ENCODE data around the gene NETO1.

NETO1 gene, protein sequence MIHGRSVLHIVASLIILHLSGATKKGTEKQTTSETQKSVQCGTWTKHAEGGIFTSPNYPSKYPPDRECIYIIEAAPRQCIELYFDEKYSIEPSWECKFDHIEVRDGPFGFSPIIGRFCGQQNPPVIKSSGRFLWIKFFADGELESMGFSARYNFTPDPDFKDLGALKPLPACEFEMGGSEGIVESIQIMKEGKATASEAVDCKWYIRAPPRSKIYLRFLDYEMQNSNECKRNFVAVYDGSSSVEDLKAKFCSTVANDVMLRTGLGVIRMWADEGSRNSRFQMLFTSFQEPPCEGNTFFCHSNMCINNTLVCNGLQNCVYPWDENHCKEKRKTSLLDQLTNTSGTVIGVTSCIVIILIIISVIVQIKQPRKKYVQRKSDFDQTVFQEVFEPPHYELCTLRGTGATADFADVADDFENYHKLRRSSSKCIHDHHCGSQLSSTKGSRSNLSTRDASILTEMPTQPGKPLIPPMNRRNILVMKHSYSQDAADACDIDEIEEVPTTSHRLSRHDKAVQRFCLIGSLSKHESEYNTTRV

DNA sequence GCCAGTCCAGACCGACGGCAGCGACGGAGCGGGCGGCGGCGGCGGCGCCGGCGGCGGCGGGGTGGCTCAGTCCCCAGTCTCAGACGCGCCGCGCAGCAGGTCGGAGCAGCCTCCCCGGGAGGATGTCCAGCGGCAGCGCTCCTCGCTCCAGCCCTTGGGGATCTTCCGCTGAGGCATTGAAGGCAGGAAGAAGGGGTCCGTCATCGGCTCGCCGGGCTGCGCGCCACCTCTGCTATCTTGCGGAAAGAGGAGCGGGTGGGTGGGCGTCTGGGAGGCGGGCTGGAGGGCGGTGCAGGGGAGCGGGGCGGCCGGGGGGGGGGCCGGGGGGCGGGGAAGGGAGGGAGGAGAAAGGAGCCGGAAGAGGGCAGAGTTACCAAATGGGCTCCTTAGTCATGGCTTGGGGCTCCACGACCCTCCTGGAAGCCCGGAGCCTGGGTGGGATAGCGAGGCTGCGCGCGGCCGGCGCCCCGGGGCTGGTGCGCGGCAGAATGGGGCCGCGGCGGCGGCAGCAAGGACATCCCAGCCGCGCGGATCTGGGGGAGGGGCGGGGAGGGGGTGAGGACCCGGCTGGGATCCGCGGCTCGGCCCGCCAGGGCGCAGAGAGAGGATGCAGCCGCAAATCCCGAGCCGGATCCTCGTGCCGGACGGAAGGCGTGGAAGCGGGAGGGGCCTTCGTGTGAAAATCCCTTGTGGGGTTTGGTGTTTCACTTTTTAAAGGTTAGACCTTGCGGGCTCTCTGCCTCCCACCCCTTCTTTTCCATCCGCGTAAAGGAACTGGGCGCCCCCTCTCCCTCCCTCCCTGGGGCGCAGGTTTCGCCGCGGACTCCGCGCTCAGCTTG lies at the start of gene NETO1:
TSS of gene NETO1 (minus strand) at position 242 of the 839 bp plus-strand sequence. CDS start 696 bp downstream, outside the sequence.
- no peak for DNase-seq

DNA sequence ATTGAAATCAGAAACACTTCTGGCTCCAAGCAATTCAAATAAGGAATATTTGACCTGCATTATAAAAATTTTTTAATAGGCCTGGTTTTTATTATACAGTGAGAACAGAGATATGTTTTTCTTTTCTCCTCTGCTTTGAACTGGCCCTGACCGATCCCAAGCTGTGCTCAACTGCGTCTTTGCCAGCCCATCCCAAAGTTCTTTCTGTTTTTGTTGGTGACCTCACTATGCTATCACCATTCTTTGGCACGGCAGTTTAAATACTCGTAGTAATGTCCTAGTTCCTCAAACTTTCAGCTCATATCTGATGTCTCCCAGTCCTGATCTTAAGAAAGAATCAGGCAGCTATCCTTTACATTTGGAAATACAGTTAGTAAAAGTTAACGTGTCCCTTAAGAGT lies 42.3 kb upstream of the NETO1 start:
- DNase-seq, result no peak

DNA sequence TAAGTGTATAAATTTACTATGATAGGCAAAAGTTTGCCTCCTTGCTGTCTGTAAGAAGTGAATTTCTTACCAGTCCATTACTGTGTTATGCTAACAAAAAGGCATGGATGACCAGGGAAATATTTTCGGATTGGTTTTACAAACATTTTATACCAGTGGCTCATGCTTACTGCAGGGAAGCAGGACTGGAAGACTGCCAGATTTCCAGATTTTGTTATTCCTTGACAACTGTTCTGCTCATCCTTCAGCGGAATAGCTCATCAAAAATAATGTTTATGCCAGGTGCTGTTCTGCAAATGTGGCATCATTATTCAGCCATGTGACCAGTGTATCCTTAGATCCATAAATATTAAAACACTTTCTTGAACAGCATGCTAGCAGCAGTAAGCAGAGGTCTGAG lies 40.4 kb upstream of the NETO1 start:
- DNase-seq, result no peak

DNA sequence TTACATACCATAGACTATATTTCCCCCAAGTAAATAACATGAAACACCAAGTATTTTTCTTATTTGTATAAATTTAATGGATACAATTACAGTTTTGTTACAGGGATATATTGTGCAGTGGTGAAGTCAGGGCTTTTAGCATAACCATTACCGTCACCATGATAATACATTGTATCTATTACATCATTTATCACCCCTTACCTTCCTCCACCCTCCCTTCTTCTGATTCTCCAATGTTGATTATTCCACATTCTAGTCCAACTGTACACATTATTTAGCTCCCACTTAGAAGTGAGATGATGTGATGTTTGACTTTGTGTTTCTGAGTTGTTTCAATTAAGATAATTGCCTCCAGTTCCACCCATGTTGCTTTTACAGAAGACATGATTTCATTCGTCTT lies 35.2 kb upstream of the NETO1 start:
- DNase-seq, result no peak

DNA sequence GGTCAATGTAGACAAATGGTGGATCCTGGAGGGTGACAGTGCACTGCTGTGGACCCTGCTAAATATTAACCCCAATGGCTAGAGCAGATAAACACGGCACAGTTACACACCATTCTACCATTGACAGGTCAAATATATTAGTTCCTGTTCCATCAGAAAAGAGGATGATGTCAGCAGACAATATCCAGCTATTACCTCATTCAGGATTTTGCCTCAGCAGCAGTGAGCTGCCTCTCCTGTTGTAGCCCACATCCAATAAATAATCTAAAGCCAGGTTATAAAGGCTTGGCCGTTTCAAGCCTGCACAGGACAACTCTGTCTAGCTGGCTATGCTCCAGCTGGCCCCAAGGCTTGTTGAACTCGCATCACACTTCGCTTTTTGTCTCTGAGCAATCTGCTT lies 31.6 kb upstream of the NETO1 start:
- DNase-seq, result no peak

DNA sequence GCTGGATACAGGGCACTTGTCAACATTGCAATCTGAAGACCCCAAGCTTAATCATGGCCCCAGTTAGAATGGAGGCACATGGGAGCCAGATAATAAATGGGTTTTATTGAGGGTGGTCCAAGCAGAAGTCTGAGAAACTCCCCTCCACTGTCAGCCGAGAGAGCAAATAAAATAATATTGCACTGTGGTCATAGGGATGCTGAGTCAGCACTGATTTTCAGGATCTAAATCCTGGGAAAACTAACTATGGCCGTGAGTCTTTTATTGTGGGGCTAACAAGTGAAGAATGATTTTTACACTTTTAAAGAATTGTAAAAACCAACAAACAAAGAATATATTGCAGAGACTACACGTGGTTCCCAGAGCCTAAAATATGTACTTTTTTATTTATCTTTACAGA lies 31.1 kb upstream of the NETO1 start:
- DNase-seq, result no peak

DNA sequence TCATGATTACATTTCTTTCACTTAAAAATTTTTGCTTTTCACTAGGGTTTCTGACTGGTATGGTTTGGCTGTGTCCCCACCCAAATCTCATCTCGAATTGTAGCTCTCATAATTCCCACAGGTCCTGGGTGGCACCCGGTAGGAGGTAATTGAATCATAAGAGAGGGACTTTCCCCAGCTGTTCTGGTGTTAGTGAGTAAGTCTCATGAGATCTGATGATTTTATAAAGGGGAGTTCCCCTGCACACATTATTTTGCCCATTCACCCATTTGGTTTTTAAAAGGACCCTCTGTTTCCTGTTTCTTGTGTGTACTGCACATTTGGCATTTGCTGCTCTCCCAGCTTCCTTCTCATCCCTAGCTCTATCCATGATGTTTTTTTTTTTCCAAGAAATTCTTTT lies 27.8 kb upstream of the NETO1 start:
- no peak for DNase-seq

DNA sequence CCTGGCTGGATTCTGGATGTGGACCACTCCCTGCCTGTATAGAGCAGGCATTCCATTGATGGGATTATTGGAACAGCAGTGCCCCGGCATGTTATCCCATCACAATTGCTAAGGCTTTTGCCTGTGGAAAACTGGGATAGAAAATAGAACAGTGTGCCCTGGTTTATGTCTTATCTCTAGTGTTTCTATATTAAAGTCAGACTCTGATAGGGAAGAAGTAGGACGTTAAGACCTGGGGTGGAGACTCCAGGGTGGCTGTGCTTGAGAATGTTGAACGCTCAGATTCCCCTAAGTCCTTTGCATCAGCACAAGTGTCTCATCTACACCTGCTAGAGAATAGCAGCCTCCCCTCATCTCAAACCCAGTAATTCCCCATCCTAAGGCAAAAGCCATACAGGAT lies 10.8 kb upstream of the NETO1 start:
- no peak for DNase-seq

DNA sequence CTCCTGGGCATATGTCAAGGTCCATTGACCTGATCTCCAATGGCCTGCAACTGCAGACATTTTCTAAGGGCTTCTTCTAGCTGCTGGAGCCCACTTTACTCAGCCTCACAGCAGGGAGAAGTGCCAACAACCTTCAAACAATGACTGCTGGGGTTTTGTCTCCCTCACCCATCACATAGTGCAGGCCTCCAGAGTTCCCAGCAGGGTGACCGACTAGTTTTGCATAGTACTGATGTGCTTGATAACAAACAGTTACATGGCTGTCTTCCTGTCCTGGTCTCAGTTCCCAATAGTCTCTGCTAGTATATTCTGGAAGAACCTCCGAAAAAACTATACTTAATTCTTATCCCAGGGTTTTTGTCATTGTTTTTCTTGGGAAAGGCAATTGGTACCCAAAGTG lies 10.4 kb upstream of the NETO1 start:
- DNase-seq, result no peak

DNA sequence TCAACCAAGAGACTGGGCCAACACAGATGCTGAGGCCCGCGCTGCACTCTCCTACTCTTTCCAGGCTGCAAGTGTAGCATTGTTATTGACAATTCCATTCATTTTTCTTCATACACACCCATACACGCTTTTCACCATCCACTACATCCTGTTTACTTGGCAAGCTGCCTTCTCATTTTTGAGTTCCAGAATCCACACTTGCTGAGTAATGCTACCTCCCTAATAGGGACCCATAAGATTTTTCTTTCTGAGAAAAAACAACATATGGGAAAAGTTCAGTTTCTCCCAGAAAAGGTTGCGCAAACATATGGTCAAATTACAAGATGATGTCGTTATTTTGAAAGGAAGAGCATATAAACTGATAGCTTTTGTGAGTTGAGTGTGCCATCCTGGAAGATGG lies 3.3 kb upstream of the NETO1 start:
- no peak for DNase-seq

DNA sequence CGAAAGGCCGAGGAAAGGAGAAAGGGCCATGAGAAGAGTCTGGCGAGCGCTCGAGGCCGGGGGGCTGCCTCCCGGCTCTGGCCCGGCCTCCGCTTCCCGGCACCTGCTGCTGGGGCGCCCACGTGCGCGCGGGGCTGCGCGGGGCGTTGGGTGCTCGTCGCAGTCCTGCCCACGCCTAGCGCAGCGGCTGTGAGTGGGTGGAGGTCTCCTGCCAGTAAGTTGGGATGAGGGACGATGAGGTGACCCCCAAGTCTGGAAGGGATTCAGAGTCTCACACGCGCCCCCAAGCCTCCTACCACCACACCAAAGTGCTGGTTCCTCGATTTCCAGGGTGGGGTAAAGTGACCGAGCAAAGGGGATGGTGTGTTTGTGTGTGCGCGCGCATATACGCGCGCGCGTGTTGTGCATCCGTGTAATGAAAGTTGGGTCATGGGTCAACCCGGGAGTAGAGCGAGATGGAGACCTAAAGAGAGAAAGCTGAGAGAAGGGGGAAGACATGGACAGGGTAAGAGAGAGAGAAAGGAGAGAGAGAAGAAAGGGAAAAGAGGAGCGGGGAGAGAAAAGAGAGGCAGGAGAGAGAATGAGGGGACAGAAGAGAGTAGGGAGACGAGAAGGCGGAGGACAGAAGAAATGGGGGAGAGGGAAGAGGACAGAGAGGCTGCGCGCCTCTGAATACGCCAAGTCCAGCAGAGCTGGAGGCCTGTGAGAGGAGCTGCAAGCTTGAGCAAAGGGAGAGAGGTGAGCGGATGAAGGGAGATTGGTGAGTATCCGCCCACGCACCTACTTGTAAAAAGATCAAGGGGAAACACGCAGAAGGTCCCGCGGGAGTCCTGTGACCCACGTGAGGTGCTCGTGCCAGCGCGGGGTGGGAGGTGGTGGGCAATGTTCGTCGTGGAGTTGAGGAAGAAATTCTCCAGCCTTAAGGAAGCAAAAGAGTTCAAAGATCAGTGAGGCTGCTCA lies 1.7 kb upstream of the NETO1 start:
- DNase-seq, result no peak

DNA sequence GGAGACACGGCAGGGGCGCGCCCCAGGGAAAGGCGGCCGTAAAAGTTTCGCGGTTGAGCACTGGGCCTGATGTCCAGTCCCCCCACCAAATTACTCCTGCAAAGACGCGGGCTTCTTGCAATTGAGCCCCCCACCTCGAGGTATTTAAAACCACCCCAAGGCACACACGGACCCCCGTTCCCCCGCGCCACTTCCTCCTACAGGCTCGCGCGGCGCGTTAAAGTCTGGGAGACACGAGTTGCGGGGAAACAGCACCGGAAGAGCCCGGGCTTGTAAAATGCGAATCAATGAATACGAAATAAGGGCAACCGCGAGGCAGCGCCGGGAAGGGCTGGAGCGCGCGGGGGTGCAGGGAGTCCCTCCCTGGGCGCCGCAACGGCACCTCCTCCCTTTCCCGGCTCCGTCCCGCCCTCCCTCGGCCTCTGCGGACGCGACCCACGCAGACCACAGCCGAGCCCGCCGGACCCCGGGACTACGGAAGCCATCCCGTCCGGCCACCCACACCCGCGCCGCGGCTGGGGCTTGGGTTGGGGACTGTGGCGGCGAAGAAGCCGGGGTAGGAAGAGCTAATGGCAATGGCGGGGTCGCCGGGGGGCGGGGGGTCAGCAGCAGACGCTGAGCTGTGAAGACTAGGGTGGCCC lies 918 bp upstream of the NETO1 start:
- DNase-seq, result no peak

DNA sequence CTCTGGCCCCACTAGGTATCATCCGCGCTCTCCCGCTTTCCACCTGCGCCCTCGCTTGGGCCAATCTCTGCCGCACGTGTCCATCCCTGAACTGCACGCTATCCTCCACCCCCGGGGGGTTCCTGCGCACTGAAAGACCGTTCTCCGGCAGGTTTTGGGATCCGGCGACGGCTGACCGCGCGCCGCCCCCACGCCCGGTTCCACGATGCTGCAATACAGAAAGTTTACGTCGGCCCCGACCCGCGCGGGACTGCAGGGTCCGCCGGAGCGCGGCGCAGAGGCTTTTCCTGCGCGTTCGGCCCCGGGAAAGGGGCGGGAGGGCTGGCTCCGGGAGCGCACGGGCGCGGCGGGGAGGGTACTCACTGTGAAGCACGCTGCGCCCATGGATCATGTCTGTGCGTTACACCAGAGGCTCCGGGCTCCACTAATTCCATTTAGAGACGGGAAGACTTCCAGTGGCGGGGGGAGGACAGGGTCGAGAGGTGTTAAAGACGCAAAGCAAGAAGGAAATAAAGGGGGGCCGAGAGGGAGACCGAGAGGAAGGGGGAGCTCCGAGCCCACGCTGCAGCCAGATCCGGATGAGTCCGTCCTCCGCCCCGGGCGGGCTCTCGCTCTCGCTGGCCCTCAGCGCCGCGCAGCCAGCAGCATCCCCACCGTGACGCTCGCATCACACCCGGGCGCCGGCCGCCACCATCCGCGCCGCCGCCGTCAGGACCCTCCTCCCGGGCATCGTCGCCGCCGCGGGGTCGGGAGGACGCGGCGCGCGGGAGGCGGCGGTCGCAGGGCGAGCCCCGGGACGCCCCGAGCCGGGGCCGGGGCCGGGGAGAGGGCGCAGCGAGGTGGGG lies 664 bp downstream of the NETO1 start:
- peak; percentile 35 for DNase-seq

DNA sequence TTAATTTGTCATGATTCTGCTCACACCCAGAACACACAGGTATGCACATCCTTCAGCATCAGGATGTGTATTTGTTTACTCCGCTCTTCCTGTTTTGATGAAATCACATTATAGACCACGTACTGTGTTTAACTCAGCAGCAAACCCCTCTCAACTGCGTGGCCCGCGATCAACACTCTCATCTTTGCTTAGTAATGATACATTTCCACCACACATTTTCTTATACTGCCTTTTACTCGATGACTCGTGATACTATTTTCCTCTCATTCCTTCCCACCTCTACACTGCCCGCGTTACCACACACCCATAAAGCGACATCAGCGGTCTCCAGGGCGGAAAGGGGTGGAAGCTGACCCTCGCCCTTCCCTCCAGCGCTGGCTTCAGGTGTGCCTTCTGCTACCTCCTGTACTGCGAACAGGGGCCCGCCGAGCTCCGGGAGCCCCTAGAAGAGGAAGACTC lies 1.3 kb downstream of the NETO1 start:
- no peak for DNase-seq

DNA sequence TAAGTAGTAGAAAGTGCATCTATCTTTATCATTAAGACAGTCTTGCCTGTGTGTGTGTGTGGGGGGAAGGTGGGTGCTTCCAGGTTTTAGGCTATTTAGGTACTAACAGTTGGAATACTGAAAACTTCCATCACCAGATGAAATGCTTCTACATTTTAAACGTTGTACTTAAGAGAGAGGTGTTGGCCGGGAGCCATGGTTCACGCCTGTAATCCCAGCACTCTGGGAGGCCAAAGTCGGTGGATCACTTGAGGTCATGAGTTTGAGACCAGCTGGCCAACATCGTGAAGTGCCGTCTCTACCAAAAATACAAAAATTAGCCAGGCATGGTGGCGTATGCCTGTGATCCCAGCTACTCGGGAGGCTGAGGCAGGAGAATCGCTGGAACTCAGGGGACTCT lies 4.0 kb downstream of the NETO1 start:
- no peak for DNase-seq

DNA sequence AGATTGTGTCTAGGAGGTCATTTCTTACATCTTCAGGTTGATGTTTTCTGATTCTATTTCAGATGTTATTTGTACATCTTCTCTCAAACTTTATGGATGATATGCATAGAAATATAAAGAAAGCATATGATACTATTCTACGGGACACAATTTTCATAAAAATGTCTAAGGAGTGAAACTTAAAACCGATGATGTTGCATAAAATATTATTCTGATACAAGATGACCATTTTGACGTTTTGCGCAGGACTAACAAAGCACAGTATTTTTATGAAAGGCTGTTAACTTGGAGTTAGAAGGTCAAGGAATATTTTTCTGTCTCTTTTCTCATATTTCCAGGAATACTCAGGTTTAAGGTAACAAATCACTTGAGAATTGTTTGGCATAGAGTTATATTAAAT lies 8.7 kb downstream of the NETO1 start:
- DNase-seq, result no peak

DNA sequence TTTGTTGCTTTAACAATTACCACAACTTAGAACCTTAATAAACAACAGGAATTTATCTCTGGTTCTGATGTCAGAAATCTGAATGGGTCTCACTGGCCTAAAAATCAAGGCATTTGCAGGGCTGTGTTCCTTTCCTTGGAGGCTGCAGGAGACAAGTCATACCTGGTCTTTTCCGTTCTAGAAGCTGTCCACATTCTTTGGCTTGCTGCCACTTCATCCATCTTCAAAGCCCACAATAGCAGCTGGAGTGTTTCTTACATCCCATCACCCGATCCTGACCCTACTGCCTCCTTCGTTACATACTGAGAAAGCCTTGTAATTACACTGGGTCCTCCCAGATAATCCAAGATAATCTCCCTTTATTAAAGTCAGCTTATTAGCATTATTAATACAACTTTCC lies 18.1 kb downstream of the NETO1 start:
- no peak for DNase-seq

DNA sequence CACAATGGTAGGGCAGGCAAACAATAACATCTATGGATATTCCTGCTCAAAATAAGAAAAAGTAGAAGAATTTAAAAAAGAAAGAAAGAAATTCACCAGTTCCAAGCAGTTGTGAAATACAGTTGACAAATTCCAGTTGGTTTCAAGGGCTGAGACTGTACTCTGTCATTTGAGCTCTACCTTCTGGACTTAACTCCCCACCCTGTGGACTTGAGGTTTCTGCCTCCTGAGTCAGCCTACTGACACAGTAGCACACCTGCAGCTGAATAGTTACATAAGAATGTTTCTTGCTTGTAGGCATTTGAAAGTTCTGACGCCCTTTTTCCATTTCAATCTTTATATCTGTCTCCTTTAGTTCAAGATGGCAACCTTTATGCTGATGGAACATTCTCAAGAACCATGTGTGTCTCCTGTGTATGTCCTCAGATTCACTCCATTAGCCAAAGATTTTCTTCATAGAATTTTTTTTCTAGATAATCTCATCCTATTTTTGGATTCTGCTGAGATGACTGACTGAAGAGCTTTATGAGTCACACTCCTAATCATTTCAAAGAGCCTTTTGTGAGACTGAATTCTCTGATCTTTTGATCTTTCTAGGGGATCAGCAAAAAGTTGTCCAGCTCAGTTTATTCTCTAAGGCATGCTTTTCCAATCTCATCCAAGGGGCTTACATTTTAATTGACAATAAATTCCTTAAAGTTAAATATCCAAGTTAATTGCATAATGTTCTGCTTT lies 19.1 kb downstream of the NETO1 start:
- no peak for DNase-seq

DNA sequence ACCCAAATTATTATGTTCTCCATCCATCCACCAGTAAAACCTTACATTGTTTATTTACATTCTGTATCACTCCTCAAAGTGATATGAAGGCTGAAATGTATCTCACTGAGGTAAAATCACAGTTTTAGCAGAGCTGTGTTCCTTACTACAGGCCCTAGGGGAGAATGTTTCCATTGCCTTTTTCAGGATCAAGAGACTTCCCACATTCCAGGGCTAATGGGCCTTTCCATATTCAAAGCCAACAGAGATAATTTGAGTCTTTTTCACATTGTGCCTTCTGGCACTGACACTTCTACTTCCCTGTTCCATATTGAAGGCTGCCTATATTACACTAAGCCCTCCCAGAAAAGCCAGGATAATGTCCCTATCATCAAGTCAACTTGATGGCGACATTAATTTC lies 20.0 kb downstream of the NETO1 start:
- DNase-seq, result no peak

DNA sequence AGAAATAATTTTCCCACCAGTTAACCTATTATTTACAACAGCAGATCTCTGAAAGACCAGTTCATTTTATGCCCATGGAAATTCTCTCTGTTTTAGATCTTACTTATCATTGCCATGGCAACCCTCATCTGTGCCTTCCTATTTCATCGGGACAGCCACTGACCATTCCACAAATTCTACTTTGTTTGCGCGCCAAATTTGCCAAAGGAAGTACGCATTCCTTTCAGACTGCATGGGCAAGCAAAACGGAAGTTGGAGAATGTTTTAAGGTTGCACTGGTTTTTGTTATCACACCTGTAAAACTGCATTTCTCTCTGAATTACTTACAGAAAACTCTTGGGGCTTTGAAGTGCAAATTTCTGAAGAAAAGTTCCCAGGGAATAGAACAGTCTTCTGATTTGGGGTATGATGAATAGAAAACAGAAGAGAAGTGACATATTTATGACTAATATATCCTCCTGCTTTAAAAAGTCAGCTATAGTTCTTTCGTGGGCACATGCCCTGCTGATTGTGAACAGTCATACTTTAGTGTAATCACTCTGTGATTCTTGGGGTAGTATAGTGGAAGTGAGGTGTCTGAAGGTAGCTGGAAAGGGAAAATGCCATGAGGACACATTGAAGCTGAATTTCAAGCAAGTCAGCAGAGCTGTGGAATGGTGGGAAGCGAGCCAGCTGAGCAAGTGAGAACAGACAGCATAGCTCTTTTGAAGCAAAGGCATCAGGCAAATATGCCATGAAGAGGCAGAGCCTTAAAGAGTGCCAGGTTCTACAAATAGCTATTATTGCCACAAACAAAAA lies 20.9 kb downstream of the NETO1 start:
- no peak for DNase-seq
